HepG2 (cell line): ENCODE results near the gene ANKS3. TPM values are rescaled to one million over a fixed set of nuclear protein-coding genes. Genes with fewer than 3 reads are reported as not detected.

Experiments used
- EED ChIP-seq: sonication (generic); formaldehyde crosslinking; IDR thresholded peaks from 2 replicates; pipeline ENCODE4 v1.5.0; 2020; ENCODE audit warnings: mild to moderate bottlenecking, missing genetic modification reagents
- ELF1 ChIP-seq: sonication (generic); formaldehyde crosslinking; IDR thresholded peaks from 2 replicates; pipeline ENCODE4 v1.4.0; 2020; ENCODE audit warnings: missing genetic modification reagents
- HES4 ChIP-seq: sonication (generic); formaldehyde crosslinking; IDR thresholded peaks from 2 replicates; pipeline ENCODE4 v1.9.0; 2021; ENCODE audit warnings: mild to moderate bottlenecking, missing genetic modification reagents, borderline replicate concordance
- HMGA1 ChIP-seq: sonication (generic); formaldehyde crosslinking; conservative IDR thresholded peaks from 2 replicates; pipeline ENCODE4 v1.4.0; 2020; ENCODE audit warnings: missing genetic modification reagents
- MEF2D ChIP-seq: sonication (generic); formaldehyde crosslinking; IDR thresholded peaks from 2 replicates; pipeline ENCODE4 v1.5.1; 2020; ENCODE audit warnings: mild to moderate bottlenecking, missing genetic modification reagents
- MNT ChIP-seq: fragments of 450-650 bp; IDR thresholded peaks from 2 replicates; pipeline ENCODE4 v1.6.1; 2016
- NFKBIZ ChIP-seq: IDR thresholded peaks from 2 replicates; pipeline ENCODE4 v1.6.1; 2018; ENCODE audit warnings: missing genetic modification reagents, missing compliant biosample characterization
- RORA ChIP-seq: sonication (generic); formaldehyde crosslinking; IDR thresholded peaks from 2 replicates; pipeline ENCODE4 v1.5.0; 2020; ENCODE audit warnings: mild to moderate bottlenecking, missing genetic modification reagents, moderate library complexity
- SOX5 ChIP-seq: IDR thresholded peaks from 2 replicates; pipeline ENCODE4 v1.6.1; 2016; ENCODE audit warnings: borderline replicate concordance
- STAG1 ChIP-seq: sonication (generic); formaldehyde crosslinking; IDR thresholded peaks from 2 replicates; pipeline ENCODE4 v1.4.0; 2020; ENCODE audit warnings: missing genetic modification reagents
- ZBED4 ChIP-seq: sonication (generic); formaldehyde crosslinking; IDR thresholded peaks from 2 replicates; pipeline ENCODE4 v1.4.0; 2020; ENCODE audit warnings: missing genetic modification reagents, borderline replicate concordance
- ZBTB7B ChIP-seq: sonication (generic); formaldehyde crosslinking; IDR thresholded peaks from 2 replicates; pipeline ENCODE4 v1.4.0; 2020; ENCODE audit warnings: missing genetic modification reagents
- ZFP90 ChIP-seq: sonication (generic); formaldehyde crosslinking; IDR thresholded peaks from 2 replicates; pipeline ENCODE4 v1.8.0; 2022; ENCODE audit warnings: missing genetic modification reagents, mild to moderate bottlenecking, inconsistent platforms, borderline replicate concordance
- ZFYVE20 ChIP-seq: sonication (generic); formaldehyde crosslinking; IDR thresholded peaks from 2 replicates; pipeline ENCODE4 v1.8.0; 2023; ENCODE audit warnings: low read depth, mild to moderate bottlenecking, moderate library complexity, missing genetic modification reagents, borderline replicate concordance
- ZNF10 ChIP-seq: sonication (generic); formaldehyde crosslinking; IDR thresholded peaks from 2 replicates; pipeline ENCODE4 v1.4.0; 2020; ENCODE audit warnings: mild to moderate bottlenecking, low read depth, missing genetic modification reagents, borderline replicate concordance
- ZNF317 ChIP-seq: sonication (generic); formaldehyde crosslinking; IDR thresholded peaks from 2 replicates; pipeline ENCODE4 v1.5.0; 2020; ENCODE audit warnings: mild to moderate bottlenecking, missing genetic modification reagents
- ZNF639 ChIP-seq: conservative IDR thresholded peaks from 2 replicates; pipeline ENCODE4 v1.6.1; 2018; ENCODE audit warnings: missing genetic modification reagents
- ZNF687 ChIP-seq: sonication (generic); formaldehyde crosslinking; IDR thresholded peaks from 2 replicates; pipeline ENCODE4 v1.5.1; 2020; ENCODE audit warnings: mild to moderate bottlenecking, missing genetic modification reagents, moderate library complexity
- ZNF740 ChIP-seq: sonication (generic); formaldehyde crosslinking; IDR thresholded peaks from 2 replicates; pipeline ENCODE4 v1.4.0; 2020; ENCODE audit warnings: missing genetic modification reagents
- ZSCAN12 ChIP-seq: sonication (generic); formaldehyde crosslinking; IDR thresholded peaks from 2 replicates; pipeline ENCODE4 v1.9.0; 2021; ENCODE audit warnings: mild to moderate bottlenecking, missing genetic modification reagents
- polyA plus RNA-seq, 8 experiments: library from polyadenylated mRNA; depleted of rRNA in 3 of 8; stranded (reverse) in 7 of 8; unstranded in 1 of 8; fragments of >200 nt; fragmentation: Illumina TruSeq in 4 of 8; extraction: Trizol in 4 of 8; gene quantifications; 2 replicates each; pipeline versions ENCODE4 v1.2.1 to v1.2.3, GENCODE V29; 2011 to 2016; ENCODE audit warnings: low read depth in 4 of 8, missing spikeins in 1 of 8, mixed read lengths in 1 of 8; ENCODE audit not compliant: insufficient read depth in 1 of 8
- total RNA-seq, 5 experiments: library from RNA; depleted of rRNA; stranded (reverse); fragments of >200 nt; fragmentation: Illumina TruSeq; extraction: Trizol; gene quantifications; 2 replicates each; pipeline ENCODE4 v1.2.3, GENCODE V29; 2016; ENCODE audit warnings: low read depth in 1 of 5

ANKS3 gene
- total and polyA plus RNA-seq, 2 of the 13 experiments (the other 11 are each of a cell fraction or from before 2014, with no cell fraction given), result 11.4 to 15.9 TPM

- TF ChIP-seq ZFYVE20 (CRISPR knock-in tag) (no peak), ZFP90 (CRISPR knock-in tag) (no peak), ZBED4 (no peak), MNT (no peak), ZNF10 (CRISPR knock-in tag) (no peak), MEF2D (CRISPR knock-in tag) (no peak), NFKBIZ (CRISPR knock-in tag) (no peak), ZNF317 (CRISPR knock-in tag) (no peak), ZBTB7B (CRISPR knock-in tag) (peak; percentile 54; the same call in 1 of the 2 replicates), HES4 (no peak), RORA (CRISPR knock-in tag) (no peak), ZSCAN12 (no peak), HMGA1 (no peak), SOX5 (CRISPR knock-in tag) (0 out of 2 replicates have a peak, but pooled peaks have one; percentile 14), ELF1 (CRISPR knock-in tag) (peak; percentile 72), ZNF687 (CRISPR knock-in tag) (peak; percentile 90), EED (CRISPR knock-in tag) (no peak), STAG1 (CRISPR knock-in tag) (no peak), ZNF639 (CRISPR knock-in tag) (no peak), ZNF740 (CRISPR knock-in tag) (no peak)
Observed at GRCh38 chr16:4660454-4661007, 73.5 kb downstream of the ANKS3 start (continued).
